ENCODE data around the gene SCARB1.

Gene SCARB1

GRCh38 chr12:124864326-124864752 lies 675 bp upstream of the SCARB1 start:
- peak overlapping the region; percentile 3 for H3K4ac ChIP-seq (ENCODE audit: low read depth, low read length)
- peaks cover 12% of the 10 kb centered on the region for H3K79me1 ChIP-seq (ENCODE audit: low read length)
- no peak overlapping the region for H3K27ac ChIP-seq (ENCODE audit: low read depth, low read length)
- no peak overlapping the region for H3K9ac ChIP-seq (ENCODE audit: low read length)
- peak overlapping the region; percentile 66 for H3K4me2 ChIP-seq (ENCODE audit: low read length)
- H3K14ac ChIP-seq (ENCODE audit: low read length): peak overlapping the region; percentile 58
- peak overlapping the region; percentile 10 for H2AK5ac ChIP-seq (ENCODE audit: low read length)
- peak overlapping the region; percentile 46 for H2AFZ ChIP-seq (ENCODE audit: insufficient read depth, low read length, poor library complexity)
- peak overlapping the region; percentile 54 for H2BK120ac ChIP-seq (ENCODE audit: insufficient read depth, low read length, poor library complexity)
- no peak overlapping the region for H3K23ac ChIP-seq (ENCODE audit: low read length)
- H3K18ac ChIP-seq (ENCODE audit: low read length): peak overlapping the region; percentile 74
- peaks cover 6 to 15% of the 10 kb centered on the region in 2 experiments for H3K4me1 ChIP-seq (ENCODE audit: control insufficient read depth in 1 of 2, insufficient read depth in 2 of 2, low read length in 2 of 2)
- H3K79me2 ChIP-seq (ENCODE audit: control insufficient read depth, insufficient read depth, low read length, poor library complexity): peaks cover 8% of the 10 kb centered on the region
- H3K4me3 ChIP-seq (ENCODE audit: low read depth, low read length): peak overlapping the region; percentile 48
- peak overlapping the region; percentile 83 for H4K12ac ChIP-seq (ENCODE audit: low read depth, low read length)
- no peaks in the 10 kb centered on the region for H3K9me3 ChIP-seq (ENCODE audit: insufficient read depth, low read depth, low read length)
- peak in 1 of 2 donors; percentile 28 for DNase-seq
- H4K8ac ChIP-seq (ENCODE audit: low read depth, low read length): peak overlapping the region; percentile 91
- H4K91ac ChIP-seq (ENCODE audit: low read depth, low read length): peak overlapping the region; percentile 94
- peak overlapping the region; percentile 54 for H2BK12ac ChIP-seq (ENCODE audit: low read length)
- WGBS (ENCODE audit: extremely low coverage, insufficient coverage, insufficient read length): no CpG with 5 or more reads among the region's 14 CpGs
- peak overlapping the region; percentile 15 for H2BK5ac ChIP-seq (ENCODE audit: low read depth, low read length, poor library complexity)
- no peaks in the 10 kb centered on the region for H3K36me3 ChIP-seq (ENCODE audit: control insufficient read depth in 1 of 2, insufficient read depth in 2 of 2, low read length in 2 of 2)
- H3K27me3 ChIP-seq (ENCODE audit: insufficient read depth, low read length): no peaks in the 10 kb centered on the region

- DNase-seq: peak in 1 of 2 donors; percentile 34
- H3K14ac ChIP-seq (ENCODE audit: low read length): peak overlapping the region; percentile 90
- H3K4ac ChIP-seq (ENCODE audit: low read depth, low read length): peak overlapping the region; percentile 73
- H4K91ac ChIP-seq (ENCODE audit: low read depth, low read length): peak overlapping the region; percentile 90
- peak overlapping the region; percentile 85 for H3K4me2 ChIP-seq (ENCODE audit: low read length)
- no peak overlapping the region for H3K23ac ChIP-seq (ENCODE audit: low read length)
- no peaks in the 10 kb centered on the region for H3K36me3 ChIP-seq (ENCODE audit: control insufficient read depth in 1 of 2, insufficient read depth in 2 of 2, low read length in 2 of 2)
- H2AFZ ChIP-seq (ENCODE audit: insufficient read depth, low read length, poor library complexity): peak overlapping the region; percentile 81
- no CpG with 5 or more reads among the region's 22 CpGs for WGBS (ENCODE audit: extremely low coverage, insufficient coverage, insufficient read length)
- H2BK12ac ChIP-seq (ENCODE audit: low read length): peak overlapping the region; percentile 82
- no peaks in the 10 kb centered on the region for H3K27me3 ChIP-seq (ENCODE audit: insufficient read depth, low read length)
- peaks cover 2% of the 10 kb centered on the region for H3K9me3 ChIP-seq (ENCODE audit: insufficient read depth, low read depth, low read length)
- peak overlapping the region; percentile 7 for H3K9ac ChIP-seq (ENCODE audit: low read length)
- peak overlapping the region; percentile 87 for H2BK120ac ChIP-seq (ENCODE audit: insufficient read depth, low read length, poor library complexity)
- peaks cover 8% of the 10 kb centered on the region for H3K79me2 ChIP-seq (ENCODE audit: control insufficient read depth, insufficient read depth, low read length, poor library complexity)
- H3K79me1 ChIP-seq (ENCODE audit: low read length): peaks cover 12% of the 10 kb centered on the region
- H3K4me1 ChIP-seq (ENCODE audit: control insufficient read depth in 1 of 2, insufficient read depth in 2 of 2, low read length in 2 of 2): peaks cover 6 to 15% of the 10 kb centered on the region in 2 experiments
- peak overlapping the region; percentile 77 for H3K4me3 ChIP-seq (ENCODE audit: low read depth, low read length)
- H4K12ac ChIP-seq (ENCODE audit: low read depth, low read length): peak overlapping the region; percentile 61
- H2AK5ac ChIP-seq (ENCODE audit: low read length): no peak overlapping the region
- peak overlapping the region; percentile 97 for H3K18ac ChIP-seq (ENCODE audit: low read length)
- H2BK5ac ChIP-seq (ENCODE audit: low read depth, low read length, poor library complexity): no peak overlapping the region
- peak overlapping the region; percentile 71 for H4K8ac ChIP-seq (ENCODE audit: low read depth, low read length)
- H3K27ac ChIP-seq (ENCODE audit: low read depth, low read length): no peak overlapping the region
These were observed 772 bp downstream of the SCARB1 start for GRCh38 chr12:124862768-124863415.

GRCh38 chr12:124861898-124862676 lies 1.6 kb downstream of the SCARB1 start:
- Histone ChIP-seq H3K18ac (ENCODE audit: low read length) (no peak overlapping the region), H2BK12ac (ENCODE audit: low read length) (no peak overlapping the region), H3K27ac (ENCODE audit: low read depth, low read length) (no peak overlapping the region), H2AFZ (ENCODE audit: insufficient read depth, low read length, poor library complexity) (no peak overlapping the region), H3K4ac (ENCODE audit: low read depth, low read length) (no peak overlapping the region), H3K4me3 (ENCODE audit: low read depth, low read length) (no peak overlapping the region), H3K23ac (ENCODE audit: low read length) (no peak overlapping the region), H4K8ac (ENCODE audit: low read depth, low read length) (no peak overlapping the region), H4K91ac (ENCODE audit: low read depth, low read length) (no peak overlapping the region), H2AK5ac (ENCODE audit: low read length) (no peak overlapping the region), H2BK5ac (ENCODE audit: low read depth, low read length, poor library complexity) (no peak overlapping the region), H3K14ac (ENCODE audit: low read length) (no peak overlapping the region), H2BK120ac (ENCODE audit: insufficient read depth, low read length, poor library complexity) (no peak overlapping the region), H3K9me3 (ENCODE audit: insufficient read depth, low read depth, low read length) (peaks cover 2% of the 10 kb centered on the region), H4K12ac (ENCODE audit: low read depth, low read length) (no peak overlapping the region), H3K27me3 (ENCODE audit: insufficient read depth, low read length) (no peaks in the 10 kb centered on the region), H3K4me2 (ENCODE audit: low read length) (no peak overlapping the region), H3K4me1 (ENCODE audit: control insufficient read depth in 1 of 2, insufficient read depth in 2 of 2, low read length in 2 of 2) (peaks cover 6 to 15% of the 10 kb centered on the region in 2 experiments), H3K9ac (ENCODE audit: low read length) (no peak overlapping the region), H3K79me2 (ENCODE audit: control insufficient read depth, insufficient read depth, low read length, poor library complexity) (peaks cover 8% of the 10 kb centered on the region), H3K36me3 (ENCODE audit: control insufficient read depth in 1 of 2, insufficient read depth in 2 of 2, low read length in 2 of 2) (no peaks in the 10 kb centered on the region), H3K79me1 (ENCODE audit: low read length) (peaks cover 12% of the 10 kb centered on the region)
- no CpG with 5 or more reads among the region's 8 CpGs for WGBS (ENCODE audit: extremely low coverage, insufficient coverage, insufficient read length)
- no peak for DNase-seq

- H3K79me1 ChIP-seq (ENCODE audit: low read length): peaks cover 12% of the 10 kb centered on the region
These were observed 2.2 kb downstream of the SCARB1 start for GRCh38 chr12:124861492-124861891.

More at GRCh38 chr12:124861492-124861891, 2.2 kb downstream of the SCARB1 start:
- Histone ChIP-seq H3K27ac (ENCODE audit: low read depth, low read length) (no peak overlapping the region), H3K79me2 (ENCODE audit: control insufficient read depth, insufficient read depth, low read length, poor library complexity) (peaks cover 8% of the 10 kb centered on the region), H3K4me2 (ENCODE audit: low read length) (no peak overlapping the region), H3K4me1 (ENCODE audit: control insufficient read depth in 1 of 2, insufficient read depth in 2 of 2, low read length in 2 of 2) (peaks cover 6 to 15% of the 10 kb centered on the region in 2 experiments), H2AFZ (ENCODE audit: insufficient read depth, low read length, poor library complexity) (no peak overlapping the region), H3K9me3 (ENCODE audit: insufficient read depth, low read depth, low read length) (peaks cover 2% of the 10 kb centered on the region), H3K9ac (ENCODE audit: low read length) (no peak overlapping the region), H3K18ac (ENCODE audit: low read length) (no peak overlapping the region), H3K14ac (ENCODE audit: low read length) (no peak overlapping the region), H3K4ac (ENCODE audit: low read depth, low read length) (no peak overlapping the region), H3K27me3 (ENCODE audit: insufficient read depth, low read length) (no peaks in the 10 kb centered on the region), H3K36me3 (ENCODE audit: control insufficient read depth in 1 of 2, insufficient read depth in 2 of 2, low read length in 2 of 2) (no peaks in the 10 kb centered on the region), H2AK5ac (ENCODE audit: low read length) (no peak overlapping the region), H4K91ac (ENCODE audit: low read depth, low read length) (no peak overlapping the region), H2BK120ac (ENCODE audit: insufficient read depth, low read length, poor library complexity) (no peak overlapping the region), H4K8ac (ENCODE audit: low read depth, low read length) (no peak overlapping the region), H2BK12ac (ENCODE audit: low read length) (no peak overlapping the region), H2BK5ac (ENCODE audit: low read depth, low read length, poor library complexity) (no peak overlapping the region), H4K12ac (ENCODE audit: low read depth, low read length) (no peak overlapping the region), H3K4me3 (ENCODE audit: low read depth, low read length) (no peak overlapping the region), H3K23ac (ENCODE audit: low read length) (no peak overlapping the region)
- DNase-seq: peak in 1 of 2 donors; percentile 30
- WGBS (ENCODE audit: extremely low coverage, insufficient coverage, insufficient read length): no CpG with 5 or more reads among the region's 9 CpGs
